NB4 (cell line): ENCODE data around the gene OPCML.

Experiments used
- CTCF ChIP-seq: IDR thresholded peaks from one replicate; pipeline ENCODE4 v1.5.1; 2012; ENCODE audit warnings: low read depth, low read length
- MAX ChIP-seq: IDR thresholded peaks from 2 replicates; pipeline ENCODE4 v1.6.1; 2011; ENCODE audit warnings: low read depth, low read length

GRCh38 chr11:132486060-132486459, 1046.2 kb downstream of the OPCML start:
- TF ChIP-seq CTCF (no peak), MAX (no peak)
